NT2/D1 (cell line): Measurements from ENCODE around the gene PSMC2.

Experiments used
- DNase-seq: peaks from one replicate; pipeline ENCODE4 v3.0.0-alpha.2; 2011; ENCODE audit warnings: low read depth, low spot score
- H3K27me3 ChIP-seq: 2 replicates; pipeline ENCODE4 v1.6.0; 2011; ENCODE audit warnings: mild to moderate bottlenecking; ENCODE audit not compliant: insufficient read length, insufficient read depth
- H3K36me3 ChIP-seq: 2 replicates; pipeline ENCODE4 v1.6.1; 2011; ENCODE audit warnings: mild to moderate bottlenecking, low read length, mixed read lengths; ENCODE audit not compliant: insufficient read depth, insufficient read length
- H3K4me1 ChIP-seq: 2 replicates; pipeline ENCODE4 v1.5.1; 2011; ENCODE audit not compliant: insufficient read depth, insufficient read length
- H3K4me3 ChIP-seq: 2 replicates; pipeline ENCODE4 v1.5.1; 2011; ENCODE audit warnings: low read depth; ENCODE audit not compliant: insufficient read length
- H3K9ac ChIP-seq: 2 replicates; pipeline ENCODE4 v1.6.0; 2011; ENCODE audit warnings: low read depth; ENCODE audit not compliant: insufficient read length
- H3K9me3 ChIP-seq: 2 replicates; pipeline ENCODE4 v1.5.1; 2011; ENCODE audit warnings: mild to moderate bottlenecking, low read length; ENCODE audit not compliant: insufficient read depth
- SUZ12 ChIP-seq: IDR thresholded peaks from 2 replicates; pipeline ENCODE4 v1.6.1; 2011; ENCODE audit not compliant: insufficient read length, insufficient read depth; ENCODE audit errors: extremely low read depth
- YY1 ChIP-seq: IDR thresholded peaks from 2 replicates; pipeline ENCODE4 v1.6.1; 2011; ENCODE audit not compliant: insufficient read length, insufficient read depth
- ZNF274 ChIP-seq: IDR thresholded peaks from 2 replicates; pipeline ENCODE4 v1.6.1; 2011; ENCODE audit warnings: mild to moderate bottlenecking, low read depth, low read length

PSMC2 gene

GRCh38 chr7:103379270-103379975 lies 32.0 kb downstream of the PSMC2 start:
- H3K9ac ChIP-seq: no peak overlapping the region
- H3K27me3 ChIP-seq: no peaks in the 10 kb centered on the region
- no peak for DNase-seq

GRCh38 chr7:103380395-103381191 lies 33.1 kb downstream of the PSMC2 start:
- Histone ChIP-seq H3K27me3 (no peaks in the 10 kb centered on the region), H3K4me1 (no peaks in the 10 kb centered on the region), H3K9ac (no peak overlapping the region), H3K9me3 (no peaks in the 10 kb centered on the region), H3K36me3 (no peaks in the 10 kb centered on the region), H3K4me3 (no peak overlapping the region)
- no peak for TF ChIP-seq SUZ12
- TF ChIP-seq ZNF274: no peak
- no peak for TF ChIP-seq YY1
- DNase-seq: no peak

More at GRCh38 chr7:103379270-103379975, 32.0 kb downstream of the PSMC2 start:
- TF ChIP-seq ZNF274 (no peak), SUZ12 (no peak), YY1 (no peak)
- Histone ChIP-seq H3K4me1 (no peaks in the 10 kb centered on the region), H3K9me3 (no peaks in the 10 kb centered on the region), H3K36me3 (no peaks in the 10 kb centered on the region), H3K4me3 (no peak overlapping the region)

GRCh38 chr7:103381280-103382031 lies 34.0 kb downstream of the PSMC2 start:
- Histone ChIP-seq H3K36me3 (no peaks in the 10 kb centered on the region), H3K27me3 (no peaks in the 10 kb centered on the region), H3K9me3 (no peaks in the 10 kb centered on the region), H3K4me1 (no peaks in the 10 kb centered on the region), H3K9ac (no peak overlapping the region), H3K4me3 (no peak overlapping the region)
- no peak for TF ChIP-seq YY1
- TF ChIP-seq ZNF274: no peak
- TF ChIP-seq SUZ12: no peak
- no peak for DNase-seq

GRCh38 chr7:103382032-103382402 lies 34.6 kb downstream of the PSMC2 start:
- DNase-seq: no peak
- TF ChIP-seq ZNF274: no peak
- no peak for TF ChIP-seq YY1
- no peak for TF ChIP-seq SUZ12
- Histone ChIP-seq H3K9me3 (no peaks in the 10 kb centered on the region), H3K9ac (no peak overlapping the region), H3K36me3 (no peaks in the 10 kb centered on the region), H3K27me3 (no peaks in the 10 kb centered on the region), H3K4me1 (no peaks in the 10 kb centered on the region), H3K4me3 (no peak overlapping the region)

GRCh38 chr7:103387242-103387641 lies 39.8 kb downstream of the PSMC2 start:
- no peak for TF ChIP-seq YY1
- no peak overlapping the region for H3K4me3 ChIP-seq

GRCh38 chr7:103388469-103389140 lies 41.2 kb downstream of the PSMC2 start:
- H3K4me3 ChIP-seq: no peak overlapping the region
- H3K36me3 ChIP-seq: no peaks in the 10 kb centered on the region
- no peak overlapping the region for H3K9ac ChIP-seq
- no peaks in the 10 kb centered on the region for H3K4me1 ChIP-seq
- no peaks in the 10 kb centered on the region for H3K9me3 ChIP-seq
- no peaks in the 10 kb centered on the region for H3K27me3 ChIP-seq
- TF ChIP-seq SUZ12: no peak
- TF ChIP-seq ZNF274: no peak
- TF ChIP-seq YY1: no peak
- no peak for DNase-seq

More at GRCh38 chr7:103387242-103387641, 39.8 kb downstream of the PSMC2 start:
- DNase-seq: no peak
- no peaks in the 10 kb centered on the region for H3K4me1 ChIP-seq
- no peak overlapping the region for H3K9ac ChIP-seq
- no peaks in the 10 kb centered on the region for H3K9me3 ChIP-seq
- H3K27me3 ChIP-seq: no peaks in the 10 kb centered on the region
- H3K36me3 ChIP-seq: no peaks in the 10 kb centered on the region

GRCh38 chr7:103389263-103389662 lies 41.8 kb downstream of the PSMC2 start:
- H3K9ac ChIP-seq: no peak overlapping the region
- H3K4me3 ChIP-seq: no peak overlapping the region
- H3K36me3 ChIP-seq: no peaks in the 10 kb centered on the region
- no peaks in the 10 kb centered on the region for H3K27me3 ChIP-seq
- no peak for TF ChIP-seq YY1
- TF ChIP-seq ZNF274: no peak
- no peak for TF ChIP-seq SUZ12
- DNase-seq: no peak
- H3K4me1 ChIP-seq: no peaks in the 10 kb centered on the region
- H3K9me3 ChIP-seq: no peaks in the 10 kb centered on the region
